Testis (tissue), 3 donors: ENCODE results near the gene KLHL29. TPM values are rescaled to one million over a fixed set of nuclear protein-coding genes. Genes with fewer than 3 reads are reported as not detected.

ENCODE experiments used
- DNase-seq: peaks from one replicate; pipeline ENCODE4 v3.0.0-alpha.2; 2019
- H3K27ac ChIP-seq, 2 donors: fragments of 200-600 bp; sonication (generic); one replicate each; pipeline ENCODE4 v1.5.1; 2019
- H3K27me3 ChIP-seq: fragments of 200-600 bp; sonication (generic); one replicate; pipeline ENCODE4 v1.5.1; 2019
- H3K36me3 ChIP-seq: fragments of 200-600 bp; sonication (generic); one replicate; pipeline ENCODE4 v1.5.1; 2017; ENCODE audit warnings: low read depth; ENCODE audit errors: missing control alignments
- H3K4me1 ChIP-seq: fragments of 200-600 bp; sonication (generic); one replicate; pipeline ENCODE4 v1.5.1; 2019
- H3K4me3 ChIP-seq, 2 donors: fragments of 200-600 bp; sonication (generic); one replicate each; pipeline ENCODE4 v1.5.1; 2017 to 2019
- H3K9me3 ChIP-seq: fragments of 200-600 bp; sonication (generic); one replicate; pipeline ENCODE4 v1.5.1; 2017
- POLR2A ChIP-seq: fragments of 450-650 bp; IDR thresholded peaks from one replicate; pipeline ENCODE4 v1.6.1; 2017; ENCODE audit warnings: antibody characterized with exemption, mild to moderate bottlenecking, moderate library complexity
- WGBS, 2 donors: methylation state at CpG; one replicate each; pipeline ENCODE4 v1.1.5; 2018; 5-methylcytosine and 5-hydroxymethylcytosine counted together
- intact Hi-C: fragments of 100-400 bp; cut with DNase I; formaldehyde crosslinking; loops from one replicate; pipeline ENCODE4 v1.15.1; 2023; ENCODE audit warnings: low total_unique reads
- polyA plus RNA-seq: library from polyadenylated mRNA; stranded (reverse); fragments of 350-450 nt; fragmentation: Illumina TruSeq; extraction: RNeasy Lipid Tissue Mini Kit (QIAGEN cat#74804); gene quantifications from one replicate; pipeline ENCODE4 v1.2.3, GENCODE V29; 2014; ENCODE audit warnings: low read depth, low replicate concordance; ENCODE audit not compliant: insufficient read depth
- total RNA-seq, 2 donors: library from RNA; depleted of rRNA; stranded (reverse); fragments of >200 nt; gene quantifications; one replicate each; pipeline ENCODE4 v1.2.3, GENCODE V29; 2016
- TF ChIP-seq, protein P1 (sequence below), 3 experiments: fragments of 450-650 bp in 2 of 3; fragments of 200-600 bp in 1 of 3; sonication (generic) in 1 of 3; IDR thresholded peaks; one replicate each; pipeline ENCODE4 v1.5.1; 2016 to 2019; ENCODE audit warnings: antibody characterized with exemption in 3 of 3, mild to moderate bottlenecking in 2 of 3, moderate library complexity in 1 of 3

The KLHL29 gene
- total and polyA plus RNA-seq, 3 donors from 2014 or later = 3.3 to 10.9 (median 7.9) TPM

DNA sequence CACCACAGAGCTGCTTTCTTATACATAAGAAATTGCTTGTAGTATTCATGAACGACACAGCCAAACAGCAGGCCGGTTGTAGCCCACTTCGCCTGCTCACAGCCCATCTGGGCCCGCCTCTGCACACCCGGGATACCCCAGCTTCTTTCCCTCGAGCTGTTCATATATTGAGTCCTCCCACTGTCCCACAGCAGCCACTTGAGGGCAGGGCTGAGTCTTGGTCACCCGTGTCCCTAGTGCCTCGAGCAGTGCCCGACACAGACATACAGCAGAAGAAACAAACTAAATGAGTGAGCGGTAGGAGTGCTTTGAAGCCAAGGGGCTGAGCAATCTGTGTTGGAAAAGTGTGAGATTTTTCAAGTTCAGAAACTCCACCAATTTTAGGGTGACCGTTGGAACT is 251.4 kb downstream of the KLHL29 start:
- H3K4me1 ChIP-seq = peaks cover 5% of the 10 kb centered on the region
- no peaks in the 10 kb centered on the region for H3K9me3 ChIP-seq
- DNase-seq = peak; percentile 25
- H3K36me3 ChIP-seq = no peaks in the 10 kb centered on the region
- TF ChIP-seq POLR2A = no peak
- TF ChIP-seq, protein P1, sequence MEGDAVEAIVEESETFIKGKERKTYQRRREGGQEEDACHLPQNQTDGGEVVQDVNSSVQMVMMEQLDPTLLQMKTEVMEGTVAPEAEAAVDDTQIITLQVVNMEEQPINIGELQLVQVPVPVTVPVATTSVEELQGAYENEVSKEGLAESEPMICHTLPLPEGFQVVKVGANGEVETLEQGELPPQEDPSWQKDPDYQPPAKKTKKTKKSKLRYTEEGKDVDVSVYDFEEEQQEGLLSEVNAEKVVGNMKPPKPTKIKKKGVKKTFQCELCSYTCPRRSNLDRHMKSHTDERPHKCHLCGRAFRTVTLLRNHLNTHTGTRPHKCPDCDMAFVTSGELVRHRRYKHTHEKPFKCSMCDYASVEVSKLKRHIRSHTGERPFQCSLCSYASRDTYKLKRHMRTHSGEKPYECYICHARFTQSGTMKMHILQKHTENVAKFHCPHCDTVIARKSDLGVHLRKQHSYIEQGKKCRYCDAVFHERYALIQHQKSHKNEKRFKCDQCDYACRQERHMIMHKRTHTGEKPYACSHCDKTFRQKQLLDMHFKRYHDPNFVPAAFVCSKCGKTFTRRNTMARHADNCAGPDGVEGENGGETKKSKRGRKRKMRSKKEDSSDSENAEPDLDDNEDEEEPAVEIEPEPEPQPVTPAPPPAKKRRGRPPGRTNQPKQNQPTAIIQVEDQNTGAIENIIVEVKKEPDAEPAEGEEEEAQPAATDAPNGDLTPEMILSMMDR (IDR thresholded peaks at IDR 0.05) = no peak
- intact Hi-C loops = no loop called here
- H3K27me3 ChIP-seq = no peaks in the 10 kb centered on the region
- 73% methylated on average over 11 of the region's 11 CpGs for WGBS, 2 donors
- H3K27ac ChIP-seq = no peak overlapping the region
- H3K4me3 ChIP-seq = no peak overlapping the region

DNA sequence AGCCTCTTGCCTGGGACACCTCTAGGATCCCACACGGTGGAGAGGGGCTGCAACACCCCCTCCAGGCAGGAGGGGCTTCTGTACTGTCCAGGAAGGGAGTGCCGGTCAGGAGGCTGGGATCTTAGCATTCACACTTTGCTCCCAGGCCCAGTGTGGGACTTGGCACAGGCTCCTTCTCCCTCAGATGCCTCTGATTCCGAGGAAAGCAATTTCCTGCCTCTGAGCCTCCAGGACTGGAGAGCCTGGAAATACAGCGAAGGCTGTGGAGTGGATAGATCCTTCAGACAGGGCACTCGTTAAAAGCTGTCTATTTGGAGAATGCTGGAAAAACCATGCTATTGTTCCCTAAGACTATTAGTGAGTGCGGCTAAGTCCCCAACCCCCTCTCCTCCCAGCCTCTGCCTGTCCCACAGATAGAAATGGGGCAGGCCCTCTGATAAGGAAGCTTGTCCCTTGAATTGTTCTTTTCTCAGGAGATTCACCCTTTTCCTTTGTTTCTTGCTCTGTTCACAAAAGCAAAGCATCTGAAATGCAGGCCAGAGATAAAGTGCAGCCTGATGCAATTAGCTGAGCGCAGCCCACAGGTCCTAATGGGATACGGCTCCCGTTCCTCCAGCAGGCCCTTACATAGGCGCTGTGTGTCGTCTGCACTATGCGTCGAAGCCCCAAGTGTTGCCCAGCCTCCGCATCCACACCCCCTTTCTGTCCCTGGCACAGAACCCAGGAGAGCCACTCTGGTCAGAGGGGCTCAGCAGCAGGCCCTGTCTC is 252.2 kb downstream of the KLHL29 start:
- WGBS, 2 donors = 62 to 65% methylated on average over 11 to 14 of the region's 14 CpGs
- peaks cover 5% of the 10 kb centered on the region for H3K4me1 ChIP-seq
- intact Hi-C loops = no loop called here
- H3K27ac ChIP-seq = no peak overlapping the region
- H3K4me3 ChIP-seq = no peak overlapping the region
- H3K9me3 ChIP-seq = no peaks in the 10 kb centered on the region
- TF ChIP-seq, protein P1 (IDR thresholded peaks at IDR 0.05) = no peak
- TF ChIP-seq POLR2A = no peak
- DNase-seq = no peak
- no peaks in the 10 kb centered on the region for H3K27me3 ChIP-seq
- H3K36me3 ChIP-seq = no peaks in the 10 kb centered on the region

- intact Hi-C loops = no loop called here
- Histone ChIP-seq H3K9me3 (no peaks in the 10 kb centered on the region), H3K27me3 (no peaks in the 10 kb centered on the region), H3K36me3 (no peaks in the 10 kb centered on the region), H3K27ac (no peak overlapping the region), H3K4me1 (peaks cover 5% of the 10 kb centered on the region), H3K4me3 (no peak overlapping the region)
- 91 to 93% methylated on average over 6 of the region's 6 CpGs for WGBS, 2 donors
- DNase-seq = no peak
- no peak for TF ChIP-seq POLR2A
- TF ChIP-seq, protein P1 (IDR thresholded peaks at IDR 0.05) = no peak
Measured at GRCh38 chr2:23639406-23639982, 254.5 kb downstream of the KLHL29 start.

GRCh38 chr2:23640711-23641110 is 255.7 kb downstream of the KLHL29 start:
- H3K27me3 ChIP-seq = no peaks in the 10 kb centered on the region
- no peaks in the 10 kb centered on the region for H3K36me3 ChIP-seq
- intact Hi-C loops = no loop called here
- no peak for DNase-seq
- no peaks in the 10 kb centered on the region for H3K9me3 ChIP-seq
- peaks cover 5% of the 10 kb centered on the region for H3K4me1 ChIP-seq
- 95 to 96% methylated on average over 8 to 9 of the region's 9 CpGs for WGBS, 2 donors
- no peak overlapping the region for H3K4me3 ChIP-seq
- H3K27ac ChIP-seq = no peak overlapping the region
- TF ChIP-seq, protein P1 (IDR thresholded peaks at IDR 0.05) = no peak
- no peak for TF ChIP-seq POLR2A
